HepG2 (cell line): ENCODE results near the gene KCNK18. TPM values are rescaled to one million over a fixed set of nuclear protein-coding genes. Genes with fewer than 3 reads are reported as not detected.

ENCODE experiments used
- ATAC-seq: fragments of 200-7000 bp; cut with Tn5 transposase; 3 replicates; pipeline ENCODE4 v1.9.1; 2020; ENCODE audit warnings: mild to moderate bottlenecking, moderate library complexity
- BruUV-seq: library from RNA; stranded (reverse); fragments of 400-500 nt; replicated peaks from 2 replicates; lab custom pipeline; 2021; lab: Mats Ljungman, UMichigan
- CTCF ChIA-PET: fragments of 300-600 bp; formaldehyde crosslinking; extraction: SDS; loops from one replicate; lab custom pipeline; 2021; ENCODE audit warnings: low total read pairs, inconsistent platforms, low intra/inter-chr PET ratio; lab: Yijun Ruan, JAX
- POLR2A ChIA-PET: fragments of 350-600 bp; sonication (Branson Sonifier 250); formaldehyde crosslinking; loops from one replicate; lab custom pipeline; 2020; ENCODE audit warnings: antibody characterized with exemption, inconsistent platforms; lab: Yijun Ruan, JAX
- DNase-seq: peaks from one replicate; pipeline ENCODE4 v3.0.0-alpha.2; 2015; ENCODE audit warnings: low spot score
- FAIRE-seq: peaks from 3 replicates; lab custom pipeline; 2011; peaks lifted over from hg19 to GRCh38; lab: Jason Lieb, UNC
- H2AFZ ChIP-seq: one replicate; pipeline ENCODE4 v1.6.1; 2011; ENCODE audit warnings: low read length, inconsistent platforms
- H3K27ac ChIP-seq: fragments of 300-600 bp; 3 replicates; pipeline ENCODE4 v1.8.0; 2011; ENCODE audit warnings: mixed run types, mild to moderate bottlenecking, mixed read lengths, low read length, inconsistent platforms; ENCODE audit not compliant: insufficient read depth; ENCODE audit errors: extremely low read length
- H3K27me3 ChIP-seq, 2 experiments: fragments of 200-600 bp in 1 of 2; 2 replicates in 1 of 2; 3 replicates in 1 of 2; pipeline versions ENCODE4 v1.6.0 to v1.8.0; 2011; ENCODE audit warnings: low read length in 2 of 2, mild to moderate bottlenecking in 2 of 2, moderate library complexity in 2 of 2, inconsistent platforms in 1 of 2; ENCODE audit not compliant: insufficient read depth in 2 of 2, control insufficient read depth in 1 of 2
- H3K36me3 ChIP-seq, 2 experiments: fragments of 200-600 bp in 1 of 2; replicated peaks in 1 of 2; 2 replicates in 1 of 2; 3 replicates in 1 of 2; pipeline versions ENCODE4 v1.5.1 to v1.8.0; 2011; ENCODE audit warnings: low read length in 2 of 2, inconsistent platforms in 1 of 2; ENCODE audit not compliant: insufficient read depth in 2 of 2, control insufficient read depth in 1 of 2
- H3K4me1 ChIP-seq: 2 replicates; pipeline ENCODE4 v1.5.1; 2012; ENCODE audit warnings: low read length, inconsistent platforms; ENCODE audit not compliant: insufficient read depth
- H3K4me2 ChIP-seq: 2 replicates; pipeline ENCODE4 v1.6.0; 2011; ENCODE audit warnings: low read depth, low read length, inconsistent platforms
- H3K4me3 ChIP-seq, 3 experiments: fragments of 200-600 bp in 1 of 3; sonication (generic), shearing (Covaris generic) in 1 of 3; replicated peaks in 1 of 3; 2 replicates each; pipeline ENCODE4 v1.5.1; 2011 to 2016; ENCODE audit warnings: low read length in 3 of 3, inconsistent platforms in 2 of 3, low read depth in 2 of 3, mild to moderate bottlenecking in 2 of 3, control low read depth in 1 of 3, mixed read lengths in 1 of 3; ENCODE audit not compliant: insufficient read depth in 1 of 3
- H3K79me2 ChIP-seq: one replicate; pipeline ENCODE4 v1.6.1; 2011; ENCODE audit warnings: low read length, inconsistent platforms; ENCODE audit not compliant: insufficient read depth
- H3K9ac ChIP-seq: 2 replicates; pipeline ENCODE4 v1.6.0; 2011; ENCODE audit warnings: mild to moderate bottlenecking, low read depth, low read length, inconsistent platforms; ENCODE audit not compliant: insufficient read depth
- H3K9me3 ChIP-seq: 2 replicates; pipeline ENCODE4 v1.5.1; 2012; ENCODE audit warnings: mild to moderate bottlenecking, low read length
- H4K20me1 ChIP-seq: 2 replicates; pipeline ENCODE4 v1.6.0; 2011; ENCODE audit warnings: inconsistent platforms, mild to moderate bottlenecking, low read length, moderate library complexity; ENCODE audit not compliant: insufficient read depth
- GATAD2A ChIP-seq: IDR thresholded peaks from 2 replicates; pipeline ENCODE4 v1.6.1; 2016
- NFYB ChIP-seq: sonication (generic); formaldehyde crosslinking; IDR thresholded peaks from 2 replicates; pipeline ENCODE4 v1.4.0; 2020; ENCODE audit warnings: missing genetic modification reagents
- ZNF232 ChIP-seq: sonication (generic); formaldehyde crosslinking; IDR thresholded peaks from 2 replicates; pipeline ENCODE4 v1.4.0; 2020; ENCODE audit warnings: missing genetic modification reagents, borderline replicate concordance
- ZNF552 ChIP-seq: sonication (generic); formaldehyde crosslinking; IDR thresholded peaks from 2 replicates; pipeline ENCODE4 v1.9.0; 2022; ENCODE audit warnings: missing genetic modification reagents, mild to moderate bottlenecking, borderline replicate concordance
- ZNF781 ChIP-seq: sonication (generic); formaldehyde crosslinking; IDR thresholded peaks from 2 replicates; pipeline ENCODE4 v1.5.1; 2020; ENCODE audit warnings: borderline replicate concordance, mild to moderate bottlenecking, missing genetic modification reagents; ENCODE audit errors: not compliant biosample characterization
- ZNF891 ChIP-seq: sonication (generic); formaldehyde crosslinking; IDR thresholded peaks from 2 replicates; pipeline ENCODE4 v1.5.0; 2020; ENCODE audit warnings: mild to moderate bottlenecking, missing genetic modification reagents
- ZSCAN21 ChIP-seq: sonication (generic); formaldehyde crosslinking; IDR thresholded peaks from 2 replicates; pipeline ENCODE4 v1.8.0; 2022; ENCODE audit warnings: mild to moderate bottlenecking, missing genetic modification reagents, moderate library complexity, borderline replicate concordance
- WGBS: methylation state at CpG from one replicate; pipeline ENCODE4 v1.1.6; 2017; ENCODE audit warnings: low lambda C conversion rate; 5-methylcytosine and 5-hydroxymethylcytosine counted together
- in situ Hi-C: cut with HindIII; loops from 2 replicates; pipeline ENCODE4 v1.10.0; 2017; ENCODE audit warnings: low pct_unique_long_range_greater_than_20kb; ENCODE audit not compliant: extremely low pct_ligation_motif_present
- intact Hi-C: fragments of 100-400 bp; cut with micrococcal nuclease; formaldehyde crosslinking; loops from one replicate; pipeline ENCODE4 v1.10.0; 2022; ENCODE audit not compliant: unreplicated experiment
- polyA plus RNA-seq, 8 experiments: library from polyadenylated mRNA; depleted of rRNA in 3 of 8; stranded (reverse) in 7 of 8; unstranded in 1 of 8; fragments of >200 nt; fragmentation: Illumina TruSeq in 4 of 8; extraction: Trizol in 4 of 8; gene quantifications; 2 replicates each; pipeline versions ENCODE4 v1.2.1 to v1.2.3, GENCODE V29; 2011 to 2016; ENCODE audit warnings: low read depth in 4 of 8, missing spikeins in 1 of 8, mixed read lengths in 1 of 8; ENCODE audit not compliant: insufficient read depth in 1 of 8
- total RNA-seq, 5 experiments: library from RNA; depleted of rRNA; stranded (reverse); fragments of >200 nt; fragmentation: Illumina TruSeq; extraction: Trizol; gene quantifications; 2 replicates each; pipeline ENCODE4 v1.2.3, GENCODE V29; 2016; ENCODE audit warnings: low read depth in 1 of 5
- TF ChIP-seq, protein P1 (sequence below): sonication (generic); formaldehyde crosslinking; IDR thresholded peaks from 2 replicates; pipeline ENCODE4 v1.5.0; 2020; ENCODE audit warnings: mild to moderate bottlenecking, missing genetic modification reagents

KCNK18 gene
- total and polyA plus RNA-seq, 2 of the 13 experiments (the other 11 are each of a cell fraction or from before 2014, with no cell fraction given), result not detected

GRCh38 chr10:117188371-117188770, 8.9 kb upstream of the KCNK18 start:
- POLR2A ChIA-PET, result no interaction called here
- H3K4me3 ChIP-seq, result no peak overlapping the region
- FAIRE-seq (no peak), DNase-seq (no peak), ATAC-seq (no peak)
- H3K79me2 ChIP-seq, result no peaks in the 10 kb centered on the region
- CTCF ChIA-PET, result no interaction called here
- H3K4me2 ChIP-seq, result no peak overlapping the region
- H2AFZ ChIP-seq, result no peak overlapping the region
- no peaks in the 10 kb centered on the region for H3K36me3 ChIP-seq
- TF ChIP-seq, protein P1, sequence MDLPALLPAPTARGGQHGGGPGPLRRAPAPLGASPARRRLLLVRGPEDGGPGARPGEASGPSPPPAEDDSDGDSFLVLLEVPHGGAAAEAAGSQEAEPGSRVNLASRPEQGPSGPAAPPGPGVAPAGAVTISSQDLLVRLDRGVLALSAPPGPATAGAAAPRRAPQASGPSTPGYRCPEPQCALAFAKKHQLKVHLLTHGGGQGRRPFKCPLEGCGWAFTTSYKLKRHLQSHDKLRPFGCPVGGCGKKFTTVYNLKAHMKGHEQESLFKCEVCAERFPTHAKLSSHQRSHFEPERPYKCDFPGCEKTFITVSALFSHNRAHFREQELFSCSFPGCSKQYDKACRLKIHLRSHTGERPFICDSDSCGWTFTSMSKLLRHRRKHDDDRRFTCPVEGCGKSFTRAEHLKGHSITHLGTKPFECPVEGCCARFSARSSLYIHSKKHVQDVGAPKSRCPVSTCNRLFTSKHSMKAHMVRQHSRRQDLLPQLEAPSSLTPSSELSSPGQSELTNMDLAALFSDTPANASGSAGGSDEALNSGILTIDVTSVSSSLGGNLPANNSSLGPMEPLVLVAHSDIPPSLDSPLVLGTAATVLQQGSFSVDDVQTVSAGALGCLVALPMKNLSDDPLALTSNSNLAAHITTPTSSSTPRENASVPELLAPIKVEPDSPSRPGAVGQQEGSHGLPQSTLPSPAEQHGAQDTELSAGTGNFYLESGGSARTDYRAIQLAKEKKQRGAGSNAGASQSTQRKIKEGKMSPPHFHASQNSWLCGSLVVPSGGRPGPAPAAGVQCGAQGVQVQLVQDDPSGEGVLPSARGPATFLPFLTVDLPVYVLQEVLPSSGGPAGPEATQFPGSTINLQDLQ (CRISPR knock-in tag), result no peak
- TF ChIP-seq GATAD2A (CRISPR knock-in tag) (no peak), ZNF232 (no peak), ZNF781 (CRISPR knock-in tag) (no peak), ZSCAN21 (CRISPR knock-in tag) (no peak)
- no peaks in the 10 kb centered on the region for H4K20me1 ChIP-seq
- peaks cover 0 to 5% of the 10 kb centered on the region in 2 experiments; a peak in 1 of 5 replicates for H3K27me3 ChIP-seq
- no peaks in the 10 kb centered on the region for H3K9me3 ChIP-seq
- H3K27ac ChIP-seq, result no peak overlapping the region
- no TSS peak for BruUV-seq
- in situ Hi-C loops, result no loop called here
- intact Hi-C loops, result no loop called here
- no peak overlapping the region for H3K9ac ChIP-seq
- 0% methylated on average over 2 of the region's 2 CpGs for WGBS
- H3K4me1 ChIP-seq, result no peaks in the 10 kb centered on the region

DNA sequence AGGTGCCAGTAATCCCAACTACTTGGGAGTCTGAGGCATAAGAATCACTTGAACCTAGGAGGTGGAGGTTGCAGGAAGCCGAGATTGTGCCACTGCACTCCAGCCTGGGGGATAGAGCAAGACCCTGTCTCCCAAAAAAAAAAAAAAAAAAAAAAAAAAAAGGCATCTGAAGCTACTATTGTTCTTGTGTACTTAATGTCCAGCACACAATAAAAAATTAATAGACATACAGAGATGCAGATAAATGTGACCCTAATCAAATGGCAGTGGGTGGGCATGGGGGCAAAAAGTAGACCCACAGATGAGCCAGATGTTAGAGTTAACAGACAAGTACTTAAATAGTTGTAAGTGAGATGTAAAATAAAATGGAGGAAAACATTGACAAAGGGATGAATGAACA, 7.7 kb upstream of the KCNK18 start:
- WGBS, result 0% methylated on average over 1 of the region's 1 CpG
- Histone ChIP-seq H3K9me3 (no peaks in the 10 kb centered on the region), H3K4me1 (no peaks in the 10 kb centered on the region), H3K27ac (no peak overlapping the region), H4K20me1 (no peaks in the 10 kb centered on the region), H3K4me3 (no peak overlapping the region), H2AFZ (no peak overlapping the region), H3K4me2 (no peak overlapping the region), H3K79me2 (no peaks in the 10 kb centered on the region), H3K27me3 (peaks cover 0 to 4% of the 10 kb centered on the region in 2 experiments; a peak in 3 of 5 replicates), H3K36me3 (no peaks in the 10 kb centered on the region), H3K9ac (no peak overlapping the region)
- FAIRE-seq (no peak), DNase-seq (no peak), ATAC-seq (no peak)
- POLR2A ChIA-PET, result no interaction called here
- no TSS peak for BruUV-seq
- in situ Hi-C loops (no loop called here), intact Hi-C loops (no loop called here)
- CTCF ChIA-PET, result no interaction called here
- TF ChIP-seq ZNF552 (CRISPR knock-in tag), result no peak
- TF ChIP-seq ZNF891 (CRISPR knock-in tag), result no peak
- TF ChIP-seq NFYB (CRISPR knock-in tag), result no peak
